Lower leg skin (tissue), 4 donors: Measurements from ENCODE around the gene SAMD8. TPM values are rescaled to one million over a fixed set of nuclear protein-coding genes. Genes with fewer than 3 reads are reported as not detected.

Source experiments
- DNase-seq, 2 donors: peaks; one replicate each; pipeline ENCODE4 v3.0.0-alpha.2; 2019; ENCODE audit warnings: low spot score in 2 of 2
- H3K4me3 ChIP-seq: fragments of 200-600 bp; sonication (generic); 2 replicates; pipeline ENCODE4 v1.5.1; 2017; ENCODE audit warnings: mild to moderate bottlenecking, low read depth; ENCODE audit not compliant: poor library complexity, severe bottlenecking
- CTCF ChIP-seq, 3 donors: fragments of 450-650 bp; IDR thresholded peaks; one replicate each; pipeline ENCODE4 v1.5.1; 2016; ENCODE audit warnings: antibody characterized with exemption in 3 of 3, mild to moderate bottlenecking in 3 of 3, moderate library complexity in 2 of 3
- POLR2A ChIP-seq, 2 donors: fragments of 450-650 bp; IDR thresholded peaks; one replicate each; pipeline ENCODE4 v1.6.1; 2016 to 2017; ENCODE audit warnings: antibody characterized with exemption in 2 of 2, mild to moderate bottlenecking in 1 of 2, moderate library complexity in 1 of 2
- WGBS, 2 donors: methylation state at CpG; one replicate each; pipeline ENCODE4 v1.1.5; 2018; 5-methylcytosine and 5-hydroxymethylcytosine counted together
- intact Hi-C: fragments of 100-400 bp; cut with DNase I; formaldehyde crosslinking; loops from one replicate; pipeline ENCODE4 v1.15.0; 2023; ENCODE audit warnings: low total_unique reads
- total RNA-seq, 4 donors: library from RNA; depleted of rRNA; stranded (reverse); fragments of >200 nt; gene quantifications; one replicate each; pipeline ENCODE4 v1.1.0, GENCODE V29; 2016

The SAMD8 gene
- total RNA-seq, 4 donors from 2014 or later: 17.4 to 26.4 (median 23.2) TPM

GRCh38 chr10:75136346-75136745, 24.9 kb downstream of the SAMD8 start:
- intact Hi-C loops: no loop called here
- 97 to 100% methylated on average over 1 of the region's 1 CpG for WGBS, 2 donors
- no peak overlapping the region for H3K4me3 ChIP-seq
- no peak for TF ChIP-seq CTCF (IDR thresholded peaks at IDR 0.05)
- no peak for DNase-seq

- TF ChIP-seq POLR2A (IDR thresholded peaks at IDR 0.05) (no peak), CTCF (IDR thresholded peaks at IDR 0.05) (no peak)
- intact Hi-C loops: no loop called here
- WGBS, 2 donors: 39 to 40% methylated on average over 3 of the region's 3 CpGs
- no peak overlapping the region for H3K4me3 ChIP-seq
- DNase-seq: no peak
Observed at GRCh38 chr10:75137533-75138438, 26.3 kb downstream of the SAMD8 start.

GRCh38 chr10:75140246-75140645, 28.8 kb downstream of the SAMD8 start:
- intact Hi-C loops: no loop called here
- TF ChIP-seq POLR2A (IDR thresholded peaks at IDR 0.05) (no peak), CTCF (IDR thresholded peaks at IDR 0.05) (no peak)
- WGBS, 2 donors: 99 to 100% methylated on average over 4 of the region's 4 CpGs
- peak in 1 of 2 donors; percentile 17 for DNase-seq
- no peak overlapping the region for H3K4me3 ChIP-seq

GRCh38 chr10:75143353-75143752, 31.9 kb downstream of the SAMD8 start:
- WGBS, 2 donors: 18 to 43% methylated on average over 1 of the region's 1 CpG
- no peak for TF ChIP-seq CTCF (IDR thresholded peaks at IDR 0.05)
- TF ChIP-seq POLR2A (IDR thresholded peaks at IDR 0.05): no peak
- intact Hi-C loops: no loop called here
- no peak overlapping the region for H3K4me3 ChIP-seq
- DNase-seq: no peak

GRCh38 chr10:75145590-75145989, 34.1 kb downstream of the SAMD8 start:
- intact Hi-C loops: no loop called here
- 40 to 75% methylated on average over 1 of the region's 1 CpG for WGBS, 2 donors
- no peak for DNase-seq
- no peak overlapping the region for H3K4me3 ChIP-seq
- TF ChIP-seq POLR2A (IDR thresholded peaks at IDR 0.05) (no peak), CTCF (IDR thresholded peaks at IDR 0.05) (no peak)
